Activated CD8-positive, alpha-beta T cell treated with anti-CD3 and anti-CD28 coated beads, Interleukin-2, amount 10 ng/mL, durations not matched to agents 7 days and 5 days (primary cell): ENCODE measurements around the gene XKR7. TPM values are rescaled to one million over a fixed set of nuclear protein-coding genes. Genes with fewer than 3 reads are reported as not detected.

Source experiments
- ATAC-seq: fragments of 150-1000 bp; cut with Tn5 transposase; one replicate; pipeline ENCODE4 v1.10.0; 2021; ENCODE audit warnings: moderate library complexity
- CTCF ChIA-PET: fragments of 350-600 bp; sonication (Branson Sonifier 250); formaldehyde crosslinking; loops from one replicate; lab custom pipeline; 2021; ENCODE audit warnings: antibody characterized with exemption; lab: Charles Lee
- POLR2A ChIA-PET: fragments of 350-600 bp; sonication (Branson Sonifier 250); formaldehyde crosslinking; loops from one replicate; lab custom pipeline; 2021; ENCODE audit warnings: antibody characterized with exemption; lab: Charles Lee
- DNase-seq: peaks from one replicate; pipeline ENCODE4 v3.0.0-alpha.2; 2020
- H3K27ac Mint-ChIP-seq: one replicate; pipeline ENCODE4 v1.8.0; 2021; ENCODE audit warnings: mild to moderate bottlenecking, mixed read lengths
- H3K27me3 Mint-ChIP-seq: one replicate; pipeline ENCODE4 v1.8.0; 2021; ENCODE audit warnings: low read depth, mixed read lengths
- H3K36me3 Mint-ChIP-seq: one replicate; pipeline ENCODE4 v1.8.0; 2021; ENCODE audit warnings: low read depth, mixed read lengths
- H3K4me1 Mint-ChIP-seq: one replicate; pipeline ENCODE4 v1.8.0; 2021; ENCODE audit warnings: low read depth, mixed read lengths
- H3K4me3 Mint-ChIP-seq: one replicate; pipeline ENCODE4 v1.8.0; 2021; ENCODE audit warnings: mild to moderate bottlenecking, mixed read lengths
- H3K9me3 Mint-ChIP-seq: one replicate; pipeline ENCODE4 v1.8.0; 2022; ENCODE audit warnings: mixed read lengths; ENCODE audit not compliant: insufficient read depth
- total RNA-seq, 2 experiments: library from RNA; stranded (reverse); gene quantifications; one replicate each; pipeline ENCODE4 v1.2.3, GENCODE V29; 2021

XKR7 gene
- total RNA-seq, 2 experiments from 2014 or later, result 0.03 TPM; not detected in 1

DNA sequence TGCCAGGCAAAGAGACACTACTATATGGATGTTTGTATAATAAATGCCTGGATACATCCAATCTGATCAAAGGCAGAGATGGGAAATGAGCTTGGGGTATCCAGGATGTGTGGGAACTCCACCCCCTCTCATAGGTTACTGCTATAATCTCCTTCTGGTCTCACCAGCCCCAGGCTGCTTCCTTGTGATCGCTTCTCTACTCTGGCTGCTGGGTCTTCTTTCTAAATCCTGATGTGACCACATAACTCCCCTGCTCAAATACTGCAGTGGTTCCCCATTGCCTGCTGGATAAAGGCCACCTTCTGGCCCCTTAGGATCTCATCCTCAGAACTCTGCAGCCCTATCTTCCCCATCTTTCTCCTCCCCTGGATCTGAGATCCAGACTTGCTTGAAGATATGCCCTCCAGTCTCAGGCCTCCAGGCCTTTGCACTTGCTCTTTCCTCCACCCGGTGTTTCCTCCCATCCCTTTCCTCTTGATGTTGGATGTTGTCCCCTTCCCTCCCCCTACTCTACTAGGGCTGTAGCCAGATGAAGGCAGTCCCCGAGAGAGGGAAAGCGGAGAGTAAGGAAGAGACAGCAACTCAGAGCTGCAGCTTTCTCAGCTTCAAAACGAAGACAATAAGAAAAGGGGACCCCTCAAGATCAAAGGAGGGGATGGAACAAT lies 828 bp upstream of the XKR7 start:
- ATAC-seq, result no peak
- Mint-ChIP-seq H3K4me3 (peak overlapping the region; percentile 53), H3K27ac (no peak overlapping the region), H3K36me3 (no peaks in the 10 kb centered on the region), H3K9me3 (no peaks in the 10 kb centered on the region), H3K4me1 (peaks cover 6% of the 10 kb centered on the region), H3K27me3 (peaks cover 44% of the 10 kb centered on the region)
- ChIA-PET CTCF (interaction anchor here (1.0 to 1.4 kb wide), 2 partner anchors 10 to 15 kb away, joined by 3 to 4 read pairs; partner anchors contain the start of gene PDRG1), POLR2A (no interaction called here)
- no peak for DNase-seq

DNA sequence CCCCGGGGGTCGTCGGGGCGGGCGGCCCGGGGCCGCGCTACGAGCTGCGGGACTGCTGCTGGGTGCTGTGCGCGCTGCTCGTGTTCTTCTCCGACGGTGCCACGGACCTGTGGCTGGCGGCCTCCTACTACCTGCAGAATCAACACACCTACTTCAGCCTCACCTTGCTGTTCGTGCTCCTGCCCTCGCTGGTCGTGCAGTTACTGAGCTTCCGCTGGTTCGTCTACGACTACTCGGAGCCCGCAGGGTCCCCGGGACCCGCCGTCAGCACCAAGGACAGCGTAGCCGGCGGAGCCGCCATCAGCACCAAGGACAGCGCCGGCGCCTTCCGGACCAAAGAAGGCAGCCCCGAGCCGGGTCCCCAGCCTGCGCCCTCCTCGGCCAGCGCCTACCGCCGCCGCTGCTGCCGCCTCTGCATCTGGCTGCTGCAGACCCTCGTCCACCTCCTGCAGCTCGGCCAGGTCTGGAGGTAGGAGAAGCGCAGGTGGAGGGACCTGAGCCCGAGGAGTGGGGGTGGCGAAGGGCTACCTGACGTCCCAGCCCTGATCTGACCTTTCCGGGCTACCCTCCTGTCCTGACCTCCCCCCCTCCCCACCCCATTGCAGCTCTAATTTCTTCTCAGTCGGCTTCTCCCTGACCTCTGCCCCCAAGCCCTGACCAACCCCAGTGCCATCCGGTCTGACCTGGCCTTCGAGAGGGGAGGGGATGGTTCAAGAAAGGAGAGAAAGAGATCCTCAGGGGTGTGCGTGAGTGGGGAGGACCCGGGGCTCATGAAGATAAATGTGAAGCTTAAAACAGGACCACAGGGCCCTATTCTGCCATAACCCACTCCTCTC lies 558 bp downstream of the XKR7 start:
- ChIA-PET POLR2A (no interaction called here), CTCF (no interaction called here)
- ATAC-seq (peak; percentile 88), DNase-seq (peak; percentile 89)
- Mint-ChIP-seq H3K27me3 (peaks cover 37% of the 10 kb centered on the region), H3K9me3 (no peaks in the 10 kb centered on the region), H3K4me1 (peaks cover 6% of the 10 kb centered on the region), H3K27ac (no peak overlapping the region), H3K4me3 (peak overlapping the region; percentile 74), H3K36me3 (no peaks in the 10 kb centered on the region)

DNA sequence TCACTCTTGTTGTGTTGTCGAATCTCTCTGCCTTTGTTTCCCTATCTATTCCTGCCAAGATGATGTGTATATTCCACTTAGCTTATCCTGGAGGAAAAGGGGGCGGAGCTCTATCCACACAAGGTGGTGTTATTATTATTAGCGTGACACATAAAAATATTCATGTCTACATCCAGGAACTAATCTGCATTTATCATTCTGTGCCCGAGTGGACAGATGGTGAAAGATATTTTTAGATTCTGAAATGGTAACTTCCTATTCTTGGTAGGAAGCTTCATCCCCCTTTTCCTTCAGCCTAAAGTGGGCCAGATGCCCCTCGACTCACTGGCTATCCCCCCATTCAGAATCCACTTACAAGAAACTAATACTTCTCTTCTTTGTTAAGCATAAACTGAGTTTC lies 2.0 kb downstream of the XKR7 start:
- Mint-ChIP-seq H3K4me3 (no peak overlapping the region), H3K9me3 (no peaks in the 10 kb centered on the region), H3K4me1 (peaks cover 6% of the 10 kb centered on the region), H3K27ac (no peak overlapping the region), H3K36me3 (no peaks in the 10 kb centered on the region), H3K27me3 (peaks cover 30% of the 10 kb centered on the region)
- POLR2A ChIA-PET, result no interaction called here
- CTCF ChIA-PET, result interaction anchor here (1.2 to 2.0 kb wide), 3 partner anchors 18 to 122 kb away, joined by 4 to 9 read pairs (median 4); partner anchors contain the start of gene PDRG1
- DNase-seq, result no peak
- no peak for ATAC-seq

GRCh38 chr20:31972471-31973021 lies 4.6 kb downstream of the XKR7 start:
- H3K27me3 Mint-ChIP-seq, result peaks cover 18% of the 10 kb centered on the region
- CTCF ChIA-PET, result interaction anchor here (1.3 to 1.4 kb wide), 2 partner anchors 21 to 126 kb away, joined by 3 to 4 read pairs; partner anchors contain the start of gene PDRG1
- DNase-seq, result no peak
- no peaks in the 10 kb centered on the region for H3K36me3 Mint-ChIP-seq
- no peak overlapping the region for H3K27ac Mint-ChIP-seq
- POLR2A ChIA-PET, result interaction anchor here (0.7 kb wide), 1 partner anchor 36 kb away, joined by 4 read pairs; no protein-coding TSS in a partner anchor
- H3K4me3 Mint-ChIP-seq, result no peak overlapping the region
- H3K4me1 Mint-ChIP-seq, result peaks cover 2% of the 10 kb centered on the region
- ATAC-seq, result no peak
- H3K9me3 Mint-ChIP-seq, result no peaks in the 10 kb centered on the region

DNA sequence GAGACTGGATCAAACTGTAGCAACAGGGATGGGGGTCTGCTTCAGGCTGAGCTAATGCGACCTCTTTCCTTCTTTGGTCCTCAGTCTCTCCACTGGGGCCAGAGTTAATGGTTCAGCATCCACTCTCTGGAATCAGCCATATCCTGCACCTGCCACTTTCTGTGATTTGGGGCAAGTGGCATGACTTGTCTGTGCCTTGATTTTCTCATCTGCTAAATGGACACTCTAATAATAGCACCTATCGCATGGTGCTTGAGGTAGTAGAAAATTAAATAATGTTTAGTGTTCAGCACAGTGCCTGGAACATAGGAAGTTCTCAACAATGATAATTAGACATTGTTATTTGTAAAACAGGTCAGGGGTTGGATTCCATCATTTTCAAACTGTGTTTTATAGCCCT lies 6.3 kb downstream of the XKR7 start:
- Mint-ChIP-seq H3K36me3 (no peaks in the 10 kb centered on the region), H3K27ac (no peak overlapping the region), H3K27me3 (peaks cover 16% of the 10 kb centered on the region), H3K4me3 (no peak overlapping the region), H3K9me3 (no peaks in the 10 kb centered on the region), H3K4me1 (no peaks in the 10 kb centered on the region)
- ATAC-seq (no peak), DNase-seq (no peak)
- ChIA-PET CTCF (no interaction called here), POLR2A (no interaction called here)

DNA sequence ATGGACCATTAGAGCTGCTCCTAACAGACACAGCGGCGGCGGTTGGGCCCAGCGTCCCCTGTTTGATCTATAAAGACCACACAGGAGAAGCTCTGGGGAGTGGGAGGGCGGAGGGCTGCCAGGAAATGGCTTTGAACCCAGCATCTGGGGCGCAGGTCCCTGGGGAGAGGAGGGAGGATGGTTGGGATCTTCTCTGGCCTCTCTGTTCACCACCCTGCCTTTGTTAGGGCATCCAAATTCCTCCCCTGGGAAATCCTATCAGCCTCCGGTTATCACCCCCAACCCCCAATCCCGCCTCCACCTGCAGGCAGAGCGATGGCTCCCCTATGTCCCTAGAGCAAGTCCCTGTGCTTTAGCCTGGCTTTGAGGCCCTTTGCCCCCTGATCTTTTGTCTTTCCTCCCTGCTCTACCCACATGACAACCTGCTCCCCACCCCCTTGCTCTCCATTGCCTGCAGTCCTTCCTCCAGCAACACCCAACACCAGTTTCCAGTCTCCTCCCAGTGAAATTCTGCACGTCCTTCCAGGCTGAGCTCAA lies 7.1 kb downstream of the XKR7 start:
- Mint-ChIP-seq H3K4me3 (no peak overlapping the region), H3K4me1 (no peaks in the 10 kb centered on the region), H3K36me3 (no peaks in the 10 kb centered on the region), H3K27ac (no peak overlapping the region), H3K9me3 (no peaks in the 10 kb centered on the region), H3K27me3 (peaks cover 13% of the 10 kb centered on the region)
- ChIA-PET CTCF (no interaction called here), POLR2A (no interaction called here)
- ATAC-seq, result no peak
- DNase-seq, result no peak

GRCh38 chr20:31975874-31976273 lies 7.9 kb downstream of the XKR7 start:
- ChIA-PET POLR2A (no interaction called here), CTCF (no interaction called here)
- no peak for ATAC-seq
- Mint-ChIP-seq H3K4me1 (no peaks in the 10 kb centered on the region), H3K36me3 (no peaks in the 10 kb centered on the region), H3K27me3 (peaks cover 8% of the 10 kb centered on the region), H3K9me3 (no peaks in the 10 kb centered on the region), H3K4me3 (no peak overlapping the region), H3K27ac (no peak overlapping the region)
- DNase-seq, result no peak

GRCh38 chr20:31977080-31977479 lies 9.1 kb downstream of the XKR7 start:
- ChIA-PET POLR2A (no interaction called here), CTCF (interaction anchor here (1.2 kb wide), 1 partner anchor 41 kb away, joined by 3 read pairs; no protein-coding TSS in a partner anchor)
- Mint-ChIP-seq H3K4me1 (no peaks in the 10 kb centered on the region), H3K36me3 (no peaks in the 10 kb centered on the region), H3K27me3 (peaks cover 7% of the 10 kb centered on the region), H3K9me3 (no peaks in the 10 kb centered on the region), H3K4me3 (no peak overlapping the region), H3K27ac (no peak overlapping the region)
- ATAC-seq (no peak), DNase-seq (no peak)

GRCh38 chr20:31979713-31980426 lies 11.9 kb downstream of the XKR7 start:
- DNase-seq, result no peak
- CTCF ChIA-PET, result no interaction called here
- H3K27me3 Mint-ChIP-seq, result peaks cover 8% of the 10 kb centered on the region
- ATAC-seq, result no peak
- no peaks in the 10 kb centered on the region for H3K36me3 Mint-ChIP-seq
- H3K4me3 Mint-ChIP-seq, result no peak overlapping the region
- POLR2A ChIA-PET, result no interaction called here
- no peak overlapping the region for H3K27ac Mint-ChIP-seq
- no peaks in the 10 kb centered on the region for H3K4me1 Mint-ChIP-seq
- no peaks in the 10 kb centered on the region for H3K9me3 Mint-ChIP-seq

- Mint-ChIP-seq H3K27me3 (peaks cover 5% of the 10 kb centered on the region), H3K36me3 (no peaks in the 10 kb centered on the region), H3K27ac (no peak overlapping the region), H3K4me3 (no peak overlapping the region), H3K9me3 (no peaks in the 10 kb centered on the region), H3K4me1 (no peaks in the 10 kb centered on the region)
- POLR2A ChIA-PET, result no interaction called here
- ATAC-seq (no peak), DNase-seq (no peak)
- CTCF ChIA-PET, result no interaction called here
Observed at GRCh38 chr20:31981784-31982183, 13.8 kb downstream of the XKR7 start.

- no peak overlapping the region for H3K4me3 Mint-ChIP-seq
- H3K4me1 Mint-ChIP-seq, result peaks cover 3% of the 10 kb centered on the region
- peaks cover 5% of the 10 kb centered on the region for H3K27me3 Mint-ChIP-seq
- H3K27ac Mint-ChIP-seq, result no peak overlapping the region
- H3K36me3 Mint-ChIP-seq, result no peaks in the 10 kb centered on the region
- ChIA-PET CTCF (no interaction called here), POLR2A (no interaction called here)
- DNase-seq, result no peak
- H3K9me3 Mint-ChIP-seq, result no peaks in the 10 kb centered on the region
- ATAC-seq, result no peak
Observed at GRCh38 chr20:31984981-31985471, 17.1 kb downstream of the XKR7 start.
